Smooth muscle cell (in vitro differentiated cells): ENCODE data around the gene PXDN. TPM values are rescaled to one million over a fixed set of nuclear protein-coding genes. Genes with fewer than 3 reads are reported as not detected.

Source experiments
- DNase-seq: peaks from one replicate; lab custom pipeline; 2025; ENCODE audit not compliant: unreplicated experiment; lab: John Stamatoyannopoulos, UW
- H2AFZ ChIP-seq: fragments of 200-600 bp; sonication (generic); 2 replicates; pipeline ENCODE4 v1.6.0; 2016; ENCODE audit warnings: antibody characterized with exemption, low read depth, mild to moderate bottlenecking
- H3F3A ChIP-seq: fragments of 200-600 bp; sonication (generic); 2 replicates; pipeline ENCODE4 v1.6.0; 2017; ENCODE audit warnings: antibody characterized with exemption, low read depth
- H3K27ac ChIP-seq: fragments of 200-600 bp; sonication (generic); 2 replicates; pipeline ENCODE4 v1.5.1; 2016; ENCODE audit warnings: low read depth, mild to moderate bottlenecking
- H3K27me3 ChIP-seq: fragments of 200-600 bp; sonication (generic); 2 replicates; pipeline ENCODE4 v1.6.1; 2016; ENCODE audit warnings: low read depth, mild to moderate bottlenecking
- H3K36me3 ChIP-seq: fragments of 200-600 bp; sonication (generic); 2 replicates; pipeline ENCODE4 v1.5.1; 2016; ENCODE audit warnings: low read depth
- H3K4me1 ChIP-seq: fragments of 200-600 bp; sonication (generic); 2 replicates; pipeline ENCODE4 v1.5.1; 2016; ENCODE audit warnings: low read depth
- H3K4me2 ChIP-seq: fragments of 200-600 bp; sonication (generic); 2 replicates; pipeline ENCODE4 v1.6.0; 2016; ENCODE audit warnings: mild to moderate bottlenecking
- H3K4me3 ChIP-seq: fragments of 200-600 bp; sonication (generic); 2 replicates; pipeline ENCODE4 v1.5.1; 2016; ENCODE audit warnings: mild to moderate bottlenecking
- H3K79me2 ChIP-seq: fragments of 200-600 bp; sonication (generic); 2 replicates; pipeline ENCODE4 v1.6.0; 2016; ENCODE audit warnings: low read depth, mild to moderate bottlenecking
- H3K9ac ChIP-seq: fragments of 200-600 bp; sonication (generic); 2 replicates; pipeline ENCODE4 v1.6.0; 2016; ENCODE audit warnings: low read depth
- H3K9me3 ChIP-seq: fragments of 200-600 bp; sonication (generic); replicated peaks from 2 replicates; pipeline ENCODE4 v1.5.1; 2016; ENCODE audit warnings: low read depth
- H4K20me1 ChIP-seq: fragments of 200-600 bp; sonication (generic); 2 replicates; pipeline ENCODE4 v1.6.0; 2016; ENCODE audit warnings: low read depth
- CTCF ChIP-seq: fragments of 200-600 bp; sonication (generic); IDR thresholded peaks from 2 replicates; pipeline ENCODE4 v1.5.1; 2017; ENCODE audit warnings: borderline replicate concordance, mild to moderate bottlenecking, antibody characterized with exemption; ENCODE audit not compliant: insufficient read depth, poor library complexity, severe bottlenecking
- WGBS: methylation state at CpG from one replicate; pipeline ENCODE4 v1.1.7; 2016; ENCODE audit warnings: low lambda C conversion rate; 5-methylcytosine and 5-hydroxymethylcytosine counted together
- polyA plus RNA-seq: library from polyadenylated mRNA; unstranded; fragments of >200 nt; fragmentation: Nextera tagmentation; extraction: Ambion mirVana; gene quantifications from 2 replicates; pipeline ENCODE4 v1.2.1, GENCODE V29; 2016
- total RNA-seq: library from RNA; depleted of rRNA; stranded (reverse); fragments of >200 nt; gene quantifications from 2 replicates; pipeline ENCODE4 v1.2.3, GENCODE V29; 2014

The PXDN gene
- total and polyA plus RNA-seq, 2 experiments from 2014 or later: 328 to 333 TPM

GRCh38 chr2:1591978-1592907 is 152.1 kb downstream of the PXDN start:
- H3K4me1 ChIP-seq: peaks cover 25% of the 10 kb centered on the region
- peak overlapping the region; percentile 7 for H3K27ac ChIP-seq
- no peaks in the 10 kb centered on the region for H3K27me3 ChIP-seq
- H3K9ac ChIP-seq: no peak overlapping the region
- no peaks in the 10 kb centered on the region for H3K9me3 ChIP-seq
- no peak overlapping the region for H3K4me3 ChIP-seq
- no peaks in the 10 kb centered on the region for H4K20me1 ChIP-seq
- H3K4me2 ChIP-seq: peak overlapping the region; percentile 50
- WGBS: 25% methylated on average over 27 of the region's 28 CpGs
- peak; percentile 37 for TF ChIP-seq CTCF
- H2AFZ ChIP-seq: no peak overlapping the region
- no peaks in the 10 kb centered on the region for H3K79me2 ChIP-seq
- DNase-seq: no peak
- peaks cover 22% of the 10 kb centered on the region for H3F3A ChIP-seq
- no peaks in the 10 kb centered on the region for H3K36me3 ChIP-seq

- peaks cover 22% of the 10 kb centered on the region for H3F3A ChIP-seq
- no peaks in the 10 kb centered on the region for H3K9me3 ChIP-seq
- H3K4me1 ChIP-seq: peaks cover 25% of the 10 kb centered on the region
- no peak overlapping the region for H3K27ac ChIP-seq
- no peaks in the 10 kb centered on the region for H3K36me3 ChIP-seq
- no peak for DNase-seq
- H4K20me1 ChIP-seq: no peaks in the 10 kb centered on the region
- H3K79me2 ChIP-seq: no peaks in the 10 kb centered on the region
- H2AFZ ChIP-seq: no peak overlapping the region
- H3K4me3 ChIP-seq: no peak overlapping the region
- TF ChIP-seq CTCF: no peak
- peak overlapping the region; percentile 50 for H3K4me2 ChIP-seq
- WGBS: 75% methylated on average over 14 of the region's 16 CpGs
- no peak overlapping the region for H3K9ac ChIP-seq
- H3K27me3 ChIP-seq: no peaks in the 10 kb centered on the region
Observed at GRCh38 chr2:1591461-1591770, 152.9 kb downstream of the PXDN start.

GRCh38 chr2:1590596-1591460 is 153.5 kb downstream of the PXDN start:
- Histone ChIP-seq H3K36me3 (no peaks in the 10 kb centered on the region), H4K20me1 (no peaks in the 10 kb centered on the region), H3K27me3 (no peaks in the 10 kb centered on the region), H3K4me2 (no peak overlapping the region), H3F3A (peaks cover 22% of the 10 kb centered on the region), H2AFZ (no peak overlapping the region), H3K9me3 (no peaks in the 10 kb centered on the region), H3K9ac (no peak overlapping the region), H3K27ac (no peak overlapping the region), H3K79me2 (no peaks in the 10 kb centered on the region), H3K4me3 (no peak overlapping the region), H3K4me1 (peaks cover 25% of the 10 kb centered on the region)
- DNase-seq: no peak
- 75% methylated on average over 18 of the region's 18 CpGs for WGBS
- no peak for TF ChIP-seq CTCF
